Liver (tissue), 3 donors: Measurements from ENCODE around the gene PRKAR1B.

Source experiments
- ATF3 ChIP-seq: IDR thresholded peaks from 2 replicates; pipeline ENCODE4 v1.6.1; 2016; ENCODE audit warnings: antibody characterized with exemption
- CTCF ChIP-seq: fragments of 150-350 bp; IDR thresholded peaks from 2 replicates; pipeline ENCODE4 v1.5.1; 2017; ENCODE audit warnings: improper control_type of control experiment, low read depth, low read length; ENCODE audit not compliant: missing input control
- EGR1 ChIP-seq, 2 donors: IDR thresholded peaks; 2 replicates each; pipeline ENCODE4 v1.6.1; 2016 to 2018; ENCODE audit warnings: antibody characterized with exemption in 2 of 2, low read depth in 2 of 2
- FOXA2 ChIP-seq: IDR thresholded peaks from 2 replicates; pipeline ENCODE4 v1.6.1; 2016; ENCODE audit warnings: antibody characterized with exemption
- GABPA ChIP-seq, 2 donors: IDR thresholded peaks in 1 of 2; conservative IDR thresholded peaks in 1 of 2; 2 replicates each; pipeline ENCODE4 v1.6.1; 2016; ENCODE audit warnings: antibody characterized with exemption in 2 of 2, mild to moderate bottlenecking in 1 of 2, moderate library complexity in 1 of 2
- HNF4G ChIP-seq: IDR thresholded peaks from 2 replicates; pipeline ENCODE4 v1.6.1; 2016; ENCODE audit warnings: antibody characterized with exemption
- JUND ChIP-seq, 2 donors: IDR thresholded peaks; 2 replicates each; pipeline ENCODE4 v1.6.1; 2016; ENCODE audit warnings: antibody characterized with exemption in 2 of 2
- MAX ChIP-seq: IDR thresholded peaks from 2 replicates; pipeline ENCODE4 v1.6.1; 2016; ENCODE audit warnings: antibody characterized with exemption
- RAD21 ChIP-seq, 2 donors: IDR thresholded peaks; 2 replicates each; pipeline ENCODE4 v1.6.1; 2016; ENCODE audit warnings: antibody characterized with exemption in 2 of 2, mild to moderate bottlenecking in 2 of 2
- REST ChIP-seq: IDR thresholded peaks from 2 replicates; pipeline ENCODE4 v1.6.1; 2016; ENCODE audit warnings: antibody characterized with exemption, mild to moderate bottlenecking
- RXRA ChIP-seq, 2 donors: IDR thresholded peaks; 2 replicates each; pipeline ENCODE4 v1.6.1; 2017 to 2018; ENCODE audit warnings: antibody characterized with exemption in 2 of 2, mild to moderate bottlenecking in 1 of 2
- SP1 ChIP-seq: IDR thresholded peaks from 2 replicates; pipeline ENCODE4 v1.6.1; 2018; ENCODE audit warnings: antibody characterized with exemption, mild to moderate bottlenecking
- YY1 ChIP-seq: IDR thresholded peaks from 2 replicates; pipeline ENCODE4 v1.6.1; 2016; ENCODE audit warnings: antibody characterized with exemption, mild to moderate bottlenecking
- ZBTB33 ChIP-seq: IDR thresholded peaks from 2 replicates; pipeline ENCODE4 v1.6.1; 2016; ENCODE audit warnings: antibody characterized with exemption
- donor health status: healthy.
- donor health status: healthy.

GRCh38 chr7:514651-515598 is 212.2 kb downstream of the PRKAR1B start:
- TF ChIP-seq CTCF (no peak), REST (no peak), ZBTB33 (no peak), RXRA (IDR thresholded peaks at IDR 0.05) (no peak), MAX (no peak), RAD21 (IDR thresholded peaks at IDR 0.05) (no peak), EGR1 (IDR thresholded peaks at IDR 0.05; ENCODE audit: low read depth in 2 of 2) (no peak), GABPA (IDR thresholded peaks at IDR 0.05 in 1 of 2, conservative IDR thresholded peaks at IDR 0.05 in 1 of 2) (no peak), YY1 (no peak), SP1 (no peak), FOXA2 (no peak), JUND (IDR thresholded peaks at IDR 0.05) (no peak), ATF3 (no peak), HNF4G (no peak)
